K562 (cell line): ENCODE results near the gene LRFN2. TPM values are rescaled to one million over a fixed set of nuclear protein-coding genes. Genes with fewer than 3 reads are reported as not detected.

Source experiments
- ATAC-seq: fragments of 200-7000 bp; cut with Tn5 transposase; 3 replicates; pipeline ENCODE4 v1.9.1; 2020; ENCODE audit warnings: moderate library complexity
- BruUV-seq: library from RNA; stranded (reverse); fragments of 400-500 nt; replicated peaks from 2 replicates; lab custom pipeline; 2021; lab: Mats Ljungman, UMichigan
- CTCF ChIA-PET: fragments of 300-600 bp; formaldehyde crosslinking; extraction: SDS; loops from one replicate; lab custom pipeline; 2021; ENCODE audit warnings: low intra/inter-chr PET ratio; lab: Yijun Ruan, JAX
- POLR2A ChIA-PET: fragments of 300-600, 350-650 bp; sonication (Branson Sonifier 250); formaldehyde crosslinking; extraction: SDS; loops from one replicate; lab custom pipeline; 2021; ENCODE audit warnings: antibody characterized with exemption, inconsistent platforms; lab: Yijun Ruan, JAX
- DNase-seq, 4 experiments: peaks; one replicate each; pipeline versions ENCODE4 v3.0.0 to v3.0.0-alpha.2; 2011 to 2018; ENCODE audit warnings: low spot score in 3 of 4, mixed read lengths in 3 of 4; ENCODE audit errors: extremely low read depth in 1 of 4
- FAIRE-seq: peaks from 2 replicates; lab custom pipeline; 2011; peaks lifted over from hg19 to GRCh38; lab: Jason Lieb, UNC
- H2AFZ ChIP-seq: 2 replicates; pipeline ENCODE4 v1.6.0; 2011; ENCODE audit warnings: low read depth, low read length, control low read depth, inconsistent platforms
- H3K27ac ChIP-seq: fragments of 200-600 bp; 3 replicates; pipeline ENCODE4 v1.8.0; 2011; ENCODE audit warnings: low read depth, mild to moderate bottlenecking, control low read depth, inconsistent platforms, low read length, moderate library complexity, mixed read lengths; ENCODE audit errors: extremely low read depth
- H3K27me3 ChIP-seq, 2 experiments: fragments of 300-600 bp in 1 of 2; 2 replicates in 1 of 2; 3 replicates in 1 of 2; pipeline versions ENCODE4 v1.6.0 to v1.8.0; 2011; ENCODE audit warnings: inconsistent platforms in 2 of 2, low read length in 2 of 2, mild to moderate bottlenecking in 1 of 2, mixed read lengths in 1 of 2, moderate library complexity in 1 of 2; ENCODE audit not compliant: control insufficient read depth in 2 of 2, insufficient read depth in 2 of 2
- H3K36me3 ChIP-seq: fragments of 300-600 bp; 3 replicates; pipeline ENCODE4 v1.8.0; 2011; ENCODE audit warnings: mild to moderate bottlenecking, low read length, inconsistent platforms; ENCODE audit not compliant: control insufficient read depth, insufficient read depth
- H3K4me1 ChIP-seq, 2 experiments: fragments of 200-600 bp in 1 of 2; replicated peaks in 1 of 2; 2 replicates in 1 of 2; 3 replicates in 1 of 2; pipeline versions ENCODE4 v1.5.1 to v1.8.0; 2011; ENCODE audit warnings: inconsistent platforms in 2 of 2, low read length in 2 of 2, mild to moderate bottlenecking in 1 of 2, mixed read lengths in 1 of 2, moderate library complexity in 1 of 2; ENCODE audit not compliant: control insufficient read depth in 2 of 2, insufficient read depth in 2 of 2
- H3K4me2 ChIP-seq: 2 replicates; pipeline ENCODE4 v1.6.1; 2011; ENCODE audit warnings: low read length, control low read depth, inconsistent platforms, mixed read lengths; ENCODE audit not compliant: insufficient read depth
- H3K4me3 ChIP-seq: fragments of 200-600 bp; sonication (generic), shearing (Covaris generic); 2 replicates; pipeline ENCODE4 v1.5.1; 2016; ENCODE audit warnings: control low read depth, inconsistent platforms
- H3K79me2 ChIP-seq: fragments of 200-600 bp; 3 replicates; pipeline ENCODE4 v1.8.0; 2011; ENCODE audit warnings: low read length, inconsistent platforms; ENCODE audit not compliant: control insufficient read depth, insufficient read depth
- H3K9ac ChIP-seq, 2 experiments: 2 replicates each; pipeline versions ENCODE4 v1.6.0 to v1.6.1; 2011; ENCODE audit warnings: low read depth in 2 of 2, low read length in 2 of 2, control low read depth in 1 of 2, inconsistent platforms in 1 of 2, mild to moderate bottlenecking in 1 of 2, mixed read lengths in 1 of 2; ENCODE audit not compliant: insufficient read depth in 1 of 2
- H3K9me1 ChIP-seq: one replicate; pipeline ENCODE4 v1.6.0; 2011; ENCODE audit warnings: inconsistent platforms, mild to moderate bottlenecking, low read length, moderate library complexity; ENCODE audit not compliant: control insufficient read depth, insufficient read depth
- H3K9me3 ChIP-seq: replicated peaks from 2 replicates; pipeline ENCODE4 v1.5.1; 2011; ENCODE audit warnings: low read depth, low read length, inconsistent platforms; ENCODE audit not compliant: control insufficient read depth, insufficient read depth
- H4K20me1 ChIP-seq: replicated peaks from 2 replicates; pipeline ENCODE4 v1.6.1; 2011; ENCODE audit warnings: low read length, inconsistent platforms, mixed read lengths; ENCODE audit not compliant: control insufficient read depth, insufficient read depth
- DEAF1 ChIP-seq: fragments of 450-650 bp; formaldehyde crosslinking; IDR thresholded peaks from 2 replicates; pipeline ENCODE4 v1.4.0; 2020; ENCODE audit warnings: mild to moderate bottlenecking, moderate library complexity
- GTF3C2 ChIP-seq: IDR thresholded peaks from 3 replicates; pipeline ENCODE4 v1.6.1; 2011; ENCODE audit warnings: borderline replicate concordance, mild to moderate bottlenecking, moderate library complexity; ENCODE audit not compliant: insufficient read length; ENCODE audit errors: extremely low read depth
- HNRNPLL ChIP-seq: fragments of 200-400 bp; formaldehyde crosslinking; IDR thresholded peaks from 2 replicates; pipeline ENCODE4 v1.6.1; 2017; ENCODE audit warnings: low read length, low read depth, mild to moderate bottlenecking; ENCODE audit not compliant: poor library complexity, severe bottlenecking
- JUND ChIP-seq, 2 experiments: IDR thresholded peaks; 2 replicates in 1 of 2; 3 replicates in 1 of 2; pipeline ENCODE4 v1.6.1; 2011; ENCODE audit warnings: borderline replicate concordance in 2 of 2, low read depth in 2 of 2, low read length in 2 of 2, improper control_type of control experiment in 1 of 2, missing biosample characterization in 1 of 2, missing genetic modification characterization in 1 of 2, missing genetic modification reagents in 1 of 2
- KAT8 ChIP-seq: fragments of 450-650 bp; IDR thresholded peaks from 2 replicates; pipeline ENCODE4 v1.6.1; 2016; ENCODE audit warnings: low read depth, mild to moderate bottlenecking
- MNT ChIP-seq, 2 experiments: fragments of 450-650 bp; conservative IDR thresholded peaks; 2 replicates each; pipeline ENCODE4 v1.6.1; 2017; ENCODE audit warnings: mild to moderate bottlenecking in 2 of 2, moderate library complexity in 2 of 2
- NCOA6 ChIP-seq: fragments of 450-650 bp; IDR thresholded peaks from 2 replicates; pipeline ENCODE4 v1.6.1; 2017; ENCODE audit warnings: mild to moderate bottlenecking
- POLR2AphosphoS5 ChIP-seq: IDR thresholded peaks from 2 replicates; pipeline ENCODE4 v1.6.1; 2011; ENCODE audit warnings: mild to moderate bottlenecking, low read depth, low read length, moderate library complexity; ENCODE audit not compliant: control insufficient read depth, insufficient read depth
- SREBF2 ChIP-seq: sonication (generic); formaldehyde crosslinking; IDR thresholded peaks from 2 replicates; pipeline ENCODE4 v1.4.0; 2020; ENCODE audit warnings: mild to moderate bottlenecking, missing genetic modification reagents
- TARDBP ChIP-seq: fragments of 450-650 bp; IDR thresholded peaks from 2 replicates; pipeline ENCODE4 v1.6.1; 2016
- THAP12 ChIP-seq: fragments of 250-450 bp; sonication (Bioruptor Pico); IDR thresholded peaks from 2 replicates; pipeline ENCODE4 v1.9.0; 2021; ENCODE audit warnings: mild to moderate bottlenecking, inconsistent platforms
- THRAP3 ChIP-seq: fragments of 450-650 bp; IDR thresholded peaks from 2 replicates; pipeline ENCODE4 v1.6.1; 2016; ENCODE audit warnings: mild to moderate bottlenecking, inconsistent platforms, borderline replicate concordance
- U2AF1 ChIP-seq: fragments of 200-400 bp; formaldehyde crosslinking; optimal IDR thresholded peaks from 2 replicates; pipeline ENCODE3; 2017; ENCODE audit warnings: mild to moderate bottlenecking, low read depth, low read length, moderate library complexity
- U2AF2 ChIP-seq: fragments of 200-400 bp; formaldehyde crosslinking; optimal IDR thresholded peaks from 2 replicates; pipeline ENCODE3; 2017; ENCODE audit warnings: low read depth, mild to moderate bottlenecking, low read length
- WGBS: fragments of 100-300 bp; shearing (Covaris generic); methylation state at CpG from one replicate; pipeline ENCODE4 v1.1.6; 2016; ENCODE audit warnings: low coverage, mixed read lengths; ENCODE audit not compliant: insufficient coverage; ENCODE audit errors: missing lambda C conversion rate; 5-methylcytosine and 5-hydroxymethylcytosine counted together
- in situ Hi-C: fragments of 300-500 bp; cut with MboI; formaldehyde crosslinking; loops from 4 replicates; pipeline ENCODE4 v1.15.0; 2018; ENCODE audit warnings: inconsistent platforms, mixed read lengths
- intact Hi-C: fragments of 100-400 bp; cut with micrococcal nuclease; formaldehyde crosslinking; loops from 2 replicates; pipeline ENCODE4 v1.14.2; 2022
- polyA plus RNA-seq, 8 experiments: library from polyadenylated mRNA; depleted of rRNA in 4 of 8; stranded (reverse) in 5 of 8; unstranded in 3 of 8; fragments of >200 nt; fragmentation: Nextera tagmentation in 2 of 8; fragmentation: Illumina TruSeq in 1 of 8; extraction: Ambion mirVana in 2 of 8; extraction: Trizol in 1 of 8; gene quantifications; 2 replicates each; pipeline versions ENCODE4 v1.2.1 to v1.2.3, GENCODE V29; 2011 to 2014; ENCODE audit warnings: inconsistent platforms in 1 of 8, missing spikeins in 1 of 8
- total RNA-seq, 7 experiments: library from RNA; depleted of rRNA in 6 of 7; stranded (reverse); fragments of >200 nt in 6 of 7; fragmentation: Illumina TruSeq in 2 of 7; extraction: Trizol in 2 of 7; gene quantifications; 2 replicates each; pipeline versions ENCODE4 v1.2.1 to v1.2.3, GENCODE V29; 2011 to 2021; ENCODE audit warnings: low replicate concordance in 1 of 7

The LRFN2 gene
- total and polyA plus RNA-seq, 9 of the 15 experiments (the other 6 are each of a cell fraction or from before 2014, with no cell fraction given), result not detected

GRCh38 chr6:40406175-40406574 is 181.0 kb downstream of the LRFN2 start:
- Histone ChIP-seq H3K27me3 (peaks cover 0 to 41% of the 10 kb centered on the region in 2 experiments; a peak in 4 of 5 replicates), H3K36me3 (no peaks in the 10 kb centered on the region), H3K4me1 (no peaks in the 10 kb centered on the region), H3K9ac (no peak overlapping the region), H2AFZ (no peak overlapping the region), H3K9me3 (no peaks in the 10 kb centered on the region), H3K4me3 (no peak overlapping the region), H3K4me2 (no peak overlapping the region), H3K27ac (no peak overlapping the region), H4K20me1 (0 out of 2 replicates have a peak, but pooled peaks cover 3% of the 10 kb centered on the region), H3K9me1 (no peaks in the 10 kb centered on the region), H3K79me2 (no peaks in the 10 kb centered on the region)
- FAIRE-seq (no peak), DNase-seq (no peak), ATAC-seq (no peak; the same call in 2 of the 3 replicates)
- TF ChIP-seq THRAP3 (no peak), DEAF1 (CRISPR knock-in tag) (no peak), POLR2AphosphoS5 (no peak), SREBF2 (CRISPR knock-in tag) (no peak), NCOA6 (no peak), JUND (IDR thresholded peaks at IDR 0.05; ENCODE audit: borderline replicate concordance, low read depth, low read length) (no peak), JUND (tag; IDR thresholded peaks at IDR 0.05; ENCODE audit: borderline replicate concordance, low read depth, low read length) (no peak), GTF3C2 (no peak), THAP12 (CRISPR knock-in tag) (no peak), U2AF2 (no peak), U2AF1 (no peak), HNRNPLL (no peak), TARDBP (no peak), KAT8 (no peak), MNT (conservative IDR thresholded peaks at IDR 0.05) (no peak)
- POLR2A ChIA-PET, result no interaction called here
- in situ Hi-C loops (no loop called here), intact Hi-C loops (no loop called here)
- no TSS peak for BruUV-seq
- CTCF ChIA-PET, result no interaction called here
- WGBS, result 4% methylated on average over 7 of the region's 7 CpGs
